Measurements from ENCODE around the gene DOCK4.

Gene DOCK4

DNA sequence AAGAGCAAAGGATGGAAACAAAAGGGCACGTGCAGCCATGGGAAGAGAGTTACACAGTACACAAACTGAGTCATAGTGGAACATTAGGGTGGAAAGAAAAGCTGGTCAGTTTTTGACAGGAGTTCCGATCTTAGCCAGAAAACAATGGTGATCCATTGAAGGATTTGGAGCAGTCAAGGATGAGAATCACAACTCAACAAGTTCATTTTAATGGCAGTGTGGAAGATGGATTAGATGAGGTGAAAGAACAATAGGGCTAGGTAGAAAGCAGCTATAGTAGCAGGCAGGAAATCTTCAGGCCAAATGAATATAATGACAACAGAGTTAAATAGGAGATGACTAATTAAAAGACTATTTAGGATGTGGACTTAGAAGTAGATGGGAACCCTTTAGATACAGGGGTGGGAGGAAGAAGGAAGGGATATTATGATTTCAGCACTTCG lies 136.3 kb downstream of the DOCK4 start:
- DNase-seq: no peak

DNA sequence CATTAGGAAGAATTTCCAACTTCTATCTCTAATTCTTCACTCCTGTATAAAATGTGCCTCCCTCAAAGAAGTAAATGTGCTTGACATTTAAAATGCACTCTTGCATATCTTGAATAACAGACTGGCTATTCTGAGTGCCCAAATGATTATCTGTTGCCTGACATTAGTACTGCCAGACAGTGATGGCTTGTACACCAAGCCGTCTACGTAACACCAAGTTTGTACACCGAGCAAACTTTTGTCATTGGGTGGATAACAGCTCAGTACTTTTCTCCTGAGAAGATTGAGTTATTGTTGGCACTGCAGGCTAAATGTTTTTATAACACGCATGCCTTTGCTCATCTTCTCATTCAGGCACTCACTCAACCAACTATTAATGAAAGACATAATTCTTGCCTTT lies 137.2 kb downstream of the DOCK4 start:
- DNase-seq: no peak

DNA sequence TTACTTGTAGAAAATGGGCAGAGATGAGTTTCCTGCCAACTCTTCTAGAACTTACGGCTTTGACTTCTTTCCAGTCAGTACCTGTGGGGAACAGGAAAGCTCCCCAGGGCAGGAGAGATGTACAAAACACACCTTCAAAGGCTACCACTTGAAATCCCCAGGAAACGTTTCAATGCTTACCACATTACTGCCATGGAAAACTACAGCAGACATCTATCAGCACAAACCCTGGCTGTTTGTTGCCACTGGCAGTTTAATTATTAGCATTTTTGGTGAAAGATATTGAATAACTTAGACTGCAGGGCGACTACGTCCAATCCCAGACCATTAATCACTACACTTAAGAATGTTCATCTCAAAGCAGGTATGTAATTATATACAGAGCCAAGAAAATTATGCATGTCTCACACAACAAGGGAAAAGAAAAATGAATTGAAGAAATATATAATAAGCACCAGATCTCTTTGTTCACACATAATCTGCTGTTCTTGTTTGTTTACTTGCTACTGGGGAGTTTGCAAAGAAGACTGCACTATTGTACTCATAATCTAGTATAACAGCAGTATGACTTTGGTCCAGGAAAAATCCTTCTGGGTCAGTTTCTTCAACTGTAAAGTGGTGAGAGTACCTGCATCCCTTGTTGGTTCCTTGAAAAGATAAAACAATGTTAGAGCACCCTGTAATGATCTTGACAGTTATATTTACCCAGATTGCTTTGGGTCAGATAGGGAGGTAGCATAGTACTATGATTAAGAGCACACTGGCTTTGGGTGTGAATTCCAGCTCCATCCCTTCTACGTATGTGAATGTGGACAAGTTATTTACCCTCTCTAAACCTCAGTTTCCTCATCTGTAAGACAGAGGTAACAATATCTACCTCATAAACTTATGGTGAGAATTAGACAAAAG lies 138.3 kb downstream of the DOCK4 start:
- DNase-seq: no peak

DNA sequence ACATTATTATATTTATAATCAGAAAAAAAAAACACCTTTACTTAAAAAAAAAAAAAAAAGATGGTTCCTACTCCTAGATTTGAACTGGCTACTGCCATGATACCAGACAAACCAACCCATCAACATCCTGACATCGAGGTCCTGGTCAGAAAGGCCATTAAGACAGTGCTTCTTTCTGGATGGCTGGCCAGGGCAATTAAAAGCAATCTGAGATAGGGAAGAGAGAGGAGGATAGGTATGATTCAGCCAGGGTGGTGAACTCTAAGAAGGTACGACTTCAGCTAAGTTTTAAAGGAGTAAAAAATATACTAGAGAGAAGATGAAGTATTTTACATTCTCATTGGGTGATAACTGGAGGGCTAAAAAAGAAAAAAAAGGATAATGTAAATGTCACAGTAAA lies 139.0 kb downstream of the DOCK4 start:
- no peak for DNase-seq

DNA sequence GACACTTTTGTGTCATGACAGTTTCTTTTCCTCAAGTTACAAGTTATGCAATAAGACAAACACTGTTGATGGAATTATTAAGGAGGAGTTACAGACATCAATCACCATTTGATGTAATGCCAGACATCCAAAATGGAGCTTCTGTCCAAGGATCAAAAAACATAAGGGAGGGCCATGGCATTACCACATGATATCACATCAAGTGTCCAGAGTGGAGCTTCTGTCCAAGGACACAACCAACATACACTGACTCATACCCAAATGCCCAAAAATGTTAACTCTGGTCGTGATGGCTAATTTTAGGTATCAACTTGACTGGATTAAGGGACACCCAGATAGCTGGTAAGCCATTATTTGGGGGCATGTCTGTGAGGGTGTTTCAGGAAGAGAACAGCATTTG lies 140.4 kb downstream of the DOCK4 start:
- no peak for DNase-seq

DNA sequence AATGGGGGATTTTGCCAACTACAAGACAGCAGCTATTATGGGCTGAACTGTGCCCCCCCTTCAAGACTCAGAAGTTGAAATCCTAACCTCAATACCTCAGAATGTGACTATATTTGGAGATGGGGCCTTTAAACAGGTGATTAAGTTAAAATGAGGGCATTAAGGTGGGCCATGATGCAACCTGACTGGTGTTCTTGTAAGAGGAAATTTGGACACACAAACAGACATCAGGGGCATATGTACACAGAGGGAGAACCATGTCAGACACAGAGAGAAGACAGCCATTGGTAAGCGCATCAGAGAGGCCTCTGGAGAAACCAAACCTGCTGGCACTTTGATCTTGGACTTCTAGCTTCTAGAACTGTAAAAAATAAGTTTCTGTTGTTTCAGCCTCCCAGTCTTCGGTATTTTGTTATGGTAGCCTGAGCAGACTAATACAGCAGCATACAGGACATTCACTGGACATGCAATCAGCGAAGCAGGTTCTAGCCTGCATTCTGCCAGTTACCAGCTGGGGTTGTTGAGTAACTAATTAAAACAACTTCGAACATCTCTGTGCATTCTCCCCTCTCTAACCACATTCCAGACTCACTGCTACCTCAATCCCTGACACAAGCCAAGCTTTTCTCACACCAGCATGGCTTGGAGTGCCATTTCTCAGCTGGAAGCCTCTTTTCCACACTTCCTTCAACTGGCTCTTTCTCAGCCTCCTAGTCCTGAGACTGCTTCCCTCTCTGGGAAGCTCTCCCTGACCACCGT lies 141.4 kb downstream of the DOCK4 start:
- DNase-seq: no peak

DNA sequence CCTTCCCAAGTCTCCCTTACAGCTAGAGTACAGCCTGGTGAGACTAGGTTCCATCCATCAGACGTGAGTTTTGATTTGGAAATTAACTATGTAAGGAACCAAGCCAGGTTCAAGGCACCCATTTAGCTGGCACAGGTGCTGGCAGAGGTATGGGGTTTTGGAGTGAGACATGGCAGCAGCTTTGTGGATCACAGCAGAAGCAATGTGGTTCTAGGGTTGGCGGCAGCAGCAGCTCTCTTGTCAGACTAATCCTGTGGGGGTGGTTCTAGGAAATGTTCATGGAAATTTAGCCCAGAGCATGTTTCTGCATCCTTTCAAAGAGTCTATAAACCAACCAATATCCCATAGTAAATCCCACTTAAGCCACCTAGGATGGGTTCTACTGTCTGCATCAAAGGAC lies 142.2 kb downstream of the DOCK4 start:
- no peak for DNase-seq

DNA sequence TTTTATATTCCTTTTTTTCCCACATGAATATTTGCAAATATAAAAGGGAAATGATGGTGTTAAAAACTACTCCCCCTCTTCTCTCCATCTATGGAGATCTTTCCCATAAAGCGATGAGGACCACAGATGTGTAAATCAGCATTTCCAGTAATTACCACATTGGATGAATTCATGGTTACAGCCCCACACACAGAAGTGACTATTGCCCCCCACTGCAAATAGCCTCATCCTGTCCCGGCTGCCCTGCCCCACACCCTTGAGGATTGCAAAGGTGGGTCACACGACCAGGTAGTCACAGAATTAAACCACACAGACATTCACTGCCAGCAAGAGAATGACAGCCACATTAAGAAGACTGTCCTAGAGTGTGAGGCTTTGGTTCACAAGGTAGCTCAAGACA lies 145.1 kb downstream of the DOCK4 start:
- no peak for DNase-seq

DNA sequence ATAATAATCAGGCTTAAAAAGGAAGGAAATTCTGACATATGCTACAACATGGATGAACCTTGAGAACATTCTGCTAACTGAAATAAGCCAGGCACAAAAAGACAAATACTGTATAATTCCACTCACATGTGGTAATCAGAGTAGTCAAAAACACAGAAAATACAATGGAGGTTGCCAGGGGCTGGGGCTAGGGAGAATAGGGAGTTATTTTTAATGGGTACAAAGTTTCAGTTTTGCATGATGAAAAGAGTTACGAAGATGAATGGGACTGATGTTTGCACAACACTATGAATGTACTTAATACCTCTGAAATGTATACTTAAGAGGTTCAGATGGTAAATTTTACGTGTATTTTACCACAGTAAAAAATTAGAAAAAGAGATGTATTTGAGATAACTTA lies 145.6 kb downstream of the DOCK4 start:
- DNase-seq: no peak

DNA sequence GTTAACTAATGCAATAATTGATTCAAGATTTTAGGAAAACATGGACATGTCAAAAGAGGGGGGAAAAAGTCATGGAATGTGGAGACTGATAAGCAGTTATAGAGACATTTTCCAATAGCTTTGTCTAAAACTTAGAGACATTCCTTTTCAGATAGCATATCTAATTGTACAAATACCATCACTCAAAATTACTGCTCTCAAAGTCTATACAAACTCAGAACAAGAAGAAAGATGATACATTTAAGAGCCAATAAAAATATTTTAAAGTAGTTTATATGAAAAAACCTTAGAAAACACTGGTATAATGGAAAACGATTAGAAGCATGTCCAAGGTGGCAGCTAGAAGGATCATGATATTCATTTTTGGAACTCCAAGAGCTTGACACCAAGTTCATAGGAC lies 146.5 kb downstream of the DOCK4 start:
- DNase-seq: no peak

DNA sequence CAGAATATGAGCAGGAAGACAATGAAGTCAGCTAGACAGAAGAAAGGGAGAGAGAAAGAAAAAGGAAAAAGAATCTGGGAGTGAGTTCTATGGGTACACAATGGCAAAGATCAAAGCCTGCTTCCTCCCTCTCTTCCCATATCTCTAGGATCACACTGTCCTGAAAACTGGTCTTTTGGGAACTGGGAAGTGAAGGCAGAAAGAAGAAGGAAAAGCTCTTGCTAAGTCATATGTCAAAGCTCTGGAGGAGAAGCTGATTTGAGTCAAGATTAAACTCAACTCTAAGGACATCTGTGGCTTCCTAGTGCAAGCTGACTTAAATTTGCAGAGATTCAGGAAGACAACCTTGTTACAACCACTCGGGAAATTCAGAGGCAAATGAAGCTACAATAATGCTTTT lies 147.5 kb downstream of the DOCK4 start:
- DNase-seq: no peak

DNA sequence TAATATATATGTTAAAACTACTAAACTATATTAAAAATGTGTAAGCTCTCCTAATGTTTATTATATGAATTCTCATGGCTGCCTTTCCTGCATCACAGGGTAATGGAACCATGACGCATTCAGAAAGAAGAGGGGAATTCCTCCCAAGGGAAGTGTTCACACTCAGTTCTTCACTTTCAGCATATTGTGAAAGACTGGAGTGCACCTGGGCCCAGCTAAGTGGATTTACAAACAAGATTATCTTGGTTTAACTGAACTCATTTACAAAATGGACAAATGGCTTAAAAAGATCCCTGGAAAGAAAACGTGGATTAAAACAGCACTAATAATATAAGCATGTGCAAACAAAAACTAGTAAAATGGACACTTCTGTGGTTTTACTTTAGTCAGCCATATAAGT lies 149.8 kb downstream of the DOCK4 start:
- no peak for DNase-seq

DNA sequence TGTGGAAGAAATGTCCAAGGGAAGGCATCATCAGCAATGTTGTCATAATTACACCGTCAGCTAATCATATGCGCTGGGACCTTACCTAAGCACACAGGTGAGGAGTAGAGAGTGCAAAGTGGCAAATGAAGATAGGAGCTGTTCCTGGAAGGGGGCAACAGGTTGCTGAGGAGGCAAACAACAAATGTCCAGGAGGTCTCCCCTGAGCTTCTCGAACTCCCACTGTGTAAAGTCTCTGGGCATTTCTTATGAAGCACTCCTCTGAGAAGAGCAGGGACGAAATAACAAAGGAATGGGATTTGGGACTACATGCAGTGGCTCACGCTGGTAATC lies 152.5 kb downstream of the DOCK4 start:
- DNase-seq: no peak

DNA sequence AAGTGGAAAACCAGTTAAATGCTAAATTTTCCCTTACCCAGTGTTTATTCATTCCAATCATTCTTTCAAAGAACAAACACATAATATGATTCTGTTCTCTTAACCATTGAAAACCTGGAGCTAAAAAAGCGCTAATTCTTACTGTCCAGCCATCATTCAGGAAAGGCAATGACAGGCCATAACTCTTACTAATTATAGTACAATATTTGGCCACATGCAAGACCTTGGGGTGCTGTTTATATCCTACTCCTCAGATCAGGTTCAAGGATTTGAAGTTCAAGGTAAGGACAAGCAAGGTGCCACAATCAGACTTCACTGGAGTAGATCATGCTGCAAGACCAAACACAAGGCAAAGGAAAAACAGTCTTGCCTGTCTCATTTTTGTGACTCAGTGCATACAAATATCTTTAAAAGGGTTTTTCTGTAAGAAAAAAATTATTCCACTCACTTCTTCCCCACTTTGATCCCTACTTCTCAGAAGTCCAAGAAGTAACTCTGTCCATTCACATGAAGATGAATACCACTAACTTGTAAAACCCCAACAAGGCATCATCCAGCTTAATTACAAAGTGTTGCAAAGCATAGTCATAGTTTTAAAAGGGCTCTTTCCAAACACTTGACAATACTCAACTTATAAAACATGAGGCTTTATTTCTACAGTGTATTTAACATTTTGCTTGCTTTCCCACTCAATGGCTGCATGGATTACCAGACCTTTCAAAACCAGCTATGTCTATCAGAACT lies 153.0 kb downstream of the DOCK4 start:
- no peak for DNase-seq

DNA sequence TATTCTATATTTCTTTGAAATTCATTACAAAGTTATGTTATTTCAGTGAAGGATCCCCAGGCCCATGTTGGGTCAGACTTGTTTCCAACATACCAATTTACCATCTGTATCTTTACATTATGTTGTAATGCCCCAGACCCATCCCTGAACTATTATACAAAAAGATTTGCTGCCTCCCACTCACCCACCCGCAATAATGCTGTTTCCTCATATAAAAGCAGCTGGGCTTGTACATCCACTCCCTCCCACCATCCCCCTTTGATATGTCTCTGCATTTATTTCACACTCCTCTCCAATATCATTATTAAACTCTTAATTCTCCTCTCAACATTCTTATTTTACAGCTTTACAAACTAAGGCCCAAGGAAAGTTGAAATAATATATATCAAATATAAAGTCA lies 153.7 kb downstream of the DOCK4 start:
- DNase-seq: no peak

DNA sequence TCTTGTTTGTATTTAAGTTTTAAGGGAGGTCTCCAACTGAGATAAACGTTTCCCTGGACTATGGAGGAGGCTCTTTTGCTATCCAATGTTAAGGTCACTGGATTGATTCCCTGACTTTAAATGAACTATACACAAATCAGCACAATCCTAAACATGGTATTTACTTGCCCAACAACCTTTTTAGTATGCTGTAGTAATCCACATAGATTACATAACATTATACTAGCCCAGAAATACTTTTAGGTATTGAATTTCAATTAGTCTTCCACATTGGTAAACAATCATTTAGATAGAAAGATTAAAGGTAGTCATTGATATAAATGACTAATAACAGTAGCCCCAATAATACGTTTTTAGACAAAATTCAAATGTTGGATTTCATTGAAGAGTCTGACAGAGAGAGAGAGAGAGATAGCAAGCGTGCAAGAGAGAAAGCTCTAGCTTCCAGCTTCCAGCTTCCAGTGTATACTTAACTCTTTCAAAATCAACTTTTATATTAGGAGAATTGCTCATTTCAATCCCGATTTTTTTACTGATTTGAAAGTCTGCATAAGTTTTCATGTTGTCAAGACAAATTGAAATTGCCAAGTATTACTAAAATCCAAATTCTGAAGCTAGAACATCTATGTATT lies 155.8 kb downstream of the DOCK4 start:
- DNase-seq: no peak

DNA sequence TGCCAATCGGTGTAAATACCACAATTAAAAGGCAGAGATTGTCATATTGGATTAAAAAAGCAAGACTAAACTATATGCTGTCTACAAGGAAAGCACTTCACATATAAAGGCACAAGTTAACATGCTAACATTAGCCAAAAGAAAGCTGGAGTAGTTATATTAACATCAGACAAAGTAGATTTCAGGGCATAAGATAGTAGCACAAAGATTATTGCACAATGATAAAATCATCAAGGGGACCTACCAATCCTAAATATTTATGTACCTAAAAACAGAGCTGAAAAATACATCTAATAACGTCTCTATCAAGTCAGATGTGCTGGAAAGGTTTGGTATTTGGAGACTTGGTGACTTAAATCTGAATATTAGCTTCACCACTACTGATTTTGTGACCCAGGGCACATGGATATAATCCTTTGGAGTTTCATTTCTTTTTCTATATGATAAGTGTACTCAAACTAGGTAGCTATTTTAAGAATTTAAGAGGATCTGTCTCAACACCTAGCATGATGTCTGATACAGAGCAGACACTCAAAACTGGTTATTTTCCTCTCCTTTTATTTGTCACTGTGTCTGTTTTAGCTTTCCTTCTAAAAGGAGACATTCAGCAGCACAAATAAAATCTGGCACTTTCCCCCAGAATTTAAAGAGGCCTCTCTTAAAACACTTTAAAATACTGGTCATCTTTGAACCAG lies 156.5 kb downstream of the DOCK4 start:
- no peak for DNase-seq

DNA sequence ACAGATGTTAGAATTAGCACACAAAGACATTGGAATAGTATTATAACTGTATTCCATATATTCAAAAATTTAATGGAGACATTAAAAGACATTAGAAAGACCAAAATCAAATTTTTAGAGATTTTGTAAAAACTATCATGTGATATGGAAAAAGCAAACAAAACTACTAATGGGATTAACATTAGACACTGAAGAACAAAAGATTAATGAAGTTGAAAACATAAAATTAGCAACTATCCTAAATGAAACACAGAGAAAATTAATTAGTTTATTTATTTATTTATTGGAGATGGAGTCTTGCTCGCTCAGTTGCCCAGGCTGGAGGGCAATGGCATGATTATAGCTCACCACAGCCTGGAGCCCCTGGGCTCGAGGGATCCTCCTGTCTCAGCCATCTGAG lies 158.8 kb downstream of the DOCK4 start:
- DNase-seq: no peak

DNA sequence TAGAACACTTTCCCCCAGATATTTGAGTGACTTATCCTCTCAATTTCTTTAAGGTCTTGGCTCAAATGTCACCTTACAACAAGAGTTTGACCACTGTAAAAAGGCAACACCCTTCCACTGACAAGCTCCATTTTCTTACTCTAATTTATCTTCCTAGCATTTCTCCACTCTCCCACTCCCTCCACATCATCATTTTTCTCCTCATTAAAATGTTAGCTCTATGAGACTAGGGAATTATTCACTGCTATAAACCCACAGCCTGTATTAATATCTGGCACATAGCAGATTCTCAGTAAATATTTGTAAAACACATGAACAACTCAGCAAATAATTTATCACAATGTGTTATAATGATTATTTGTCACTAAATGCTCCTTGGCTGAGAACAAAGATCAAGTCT lies 161.0 kb downstream of the DOCK4 start:
- DNase-seq: no peak

DNA sequence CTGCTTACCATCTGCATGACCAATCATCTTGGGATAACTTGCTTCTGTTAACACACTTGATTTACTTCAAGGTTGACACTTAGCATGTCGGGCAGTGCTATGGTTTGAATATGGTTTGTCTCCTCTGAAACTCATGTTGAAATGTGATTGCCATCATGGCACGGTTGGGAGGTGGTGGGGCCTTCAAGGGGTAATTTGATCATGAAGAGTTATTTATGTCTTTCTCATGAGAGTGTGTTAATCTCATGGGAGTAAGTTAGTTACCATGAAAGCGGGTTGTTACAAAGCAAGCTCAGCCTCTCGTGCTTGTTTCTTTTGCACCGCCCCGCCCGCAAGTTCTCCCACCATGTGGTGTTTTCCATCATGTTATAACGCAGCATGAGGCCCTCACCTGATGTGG lies 163.6 kb downstream of the DOCK4 start:
- no peak for DNase-seq

DNA sequence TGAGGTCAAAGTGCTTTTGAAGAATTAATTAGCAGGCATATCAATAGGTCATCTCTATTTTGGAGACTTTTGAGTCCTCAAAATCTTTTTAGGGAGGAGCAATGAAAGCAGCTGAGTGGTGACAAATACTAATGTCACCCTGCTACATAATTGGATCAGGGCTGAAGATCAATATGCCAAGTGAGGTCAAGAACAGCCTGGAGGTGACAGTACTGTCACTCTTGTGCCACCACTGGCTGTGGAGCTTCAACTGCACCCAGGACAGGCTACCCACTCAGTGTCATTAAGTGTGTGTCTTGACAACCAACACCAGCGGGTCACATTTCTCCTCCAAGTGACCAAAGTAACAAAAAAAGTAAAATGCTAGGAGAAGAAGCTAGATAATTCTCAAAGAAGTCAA lies 167.8 kb downstream of the DOCK4 start:
- no peak for DNase-seq

DNA sequence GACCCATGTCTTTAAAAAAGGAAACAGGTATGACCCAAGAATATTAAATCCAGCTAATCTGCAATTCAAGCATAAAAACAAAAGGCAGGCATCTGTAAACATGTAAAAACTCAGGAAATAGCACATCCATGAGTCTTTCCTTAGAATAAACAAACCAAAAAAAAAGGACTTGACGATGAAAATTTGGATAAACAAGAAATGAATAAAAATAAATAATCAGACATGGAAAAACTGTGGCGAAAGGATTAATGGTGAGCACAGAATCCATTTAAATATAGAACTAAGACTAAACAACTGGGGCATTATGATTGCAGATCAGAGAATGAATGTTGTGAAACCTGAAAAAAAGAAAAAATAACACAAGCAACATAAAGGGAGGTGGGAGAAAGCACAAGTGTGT lies 170.1 kb downstream of the DOCK4 start:
- DNase-seq: no peak

DNA sequence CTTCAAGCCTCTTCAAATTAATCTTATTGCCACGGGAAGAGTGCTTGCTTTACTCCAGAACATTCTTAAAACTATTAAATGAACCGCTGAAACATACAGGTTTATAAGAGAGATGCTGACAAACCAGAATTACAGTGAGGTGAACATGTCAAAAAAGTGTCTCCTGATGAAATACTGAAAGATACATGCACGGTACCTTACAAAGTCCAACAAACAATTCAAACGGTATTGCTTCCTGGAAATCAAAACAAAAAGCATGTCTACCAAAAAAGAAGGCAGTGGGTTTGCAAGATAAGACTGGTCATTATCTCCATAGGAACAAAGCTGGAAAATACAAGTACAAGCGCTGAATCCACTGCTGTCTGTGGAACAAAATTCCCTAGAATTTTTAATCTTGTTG lies 174.5 kb downstream of the DOCK4 start:
- no peak for DNase-seq

Data from right forelimb (tissue), 1 donor.